Fibroblast of villous mesenchyme (primary cell): ENCODE data around the gene ASPDH. TPM values are rescaled to one million over a fixed set of nuclear protein-coding genes. Genes with fewer than 3 reads are reported as not detected.

Source experiments
- DNase-seq: peaks from one replicate; pipeline ENCODE4 v3.0.0-alpha.2; 2010; ENCODE audit warnings: low read depth
- H3K4me3 ChIP-seq: 2 replicates; pipeline ENCODE4 v1.5.1; 2011; ENCODE audit warnings: low read depth, mild to moderate bottlenecking, low read length
- total RNA-seq: library from RNA; depleted of rRNA; stranded (reverse); fragments of >200 nt; gene quantifications from 2 replicates; pipeline ENCODE4 v1.2.3, GENCODE V29; 2012
- TF ChIP-seq, protein P1 (sequence below): IDR thresholded peaks from 2 replicates; pipeline ENCODE4 v1.5.1; 2012; ENCODE audit warnings: low read depth, mild to moderate bottlenecking, low read length; ENCODE audit not compliant: insufficient read depth

ASPDH gene
- total RNA-seq, 1 donor = not detected

DNA sequence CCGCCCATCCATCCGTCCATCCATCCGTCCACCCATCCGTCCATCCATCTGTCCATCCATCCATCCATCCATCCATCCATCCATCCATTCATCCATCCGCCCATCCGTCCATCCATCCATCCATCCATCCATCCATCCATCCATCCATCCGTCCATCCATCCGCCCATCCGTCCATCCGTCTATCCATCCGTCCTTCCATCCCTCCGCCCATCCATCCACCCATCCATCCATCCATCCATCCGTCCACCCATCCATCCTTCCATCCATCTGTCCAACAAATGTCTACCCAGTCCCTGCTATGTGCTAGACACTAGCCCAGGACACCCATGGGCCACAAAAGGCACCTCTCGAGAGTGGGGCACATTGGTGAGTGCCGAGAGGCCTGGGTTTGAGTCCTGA lies 38.8 kb upstream of the ASPDH start:
- H3K4me3 ChIP-seq = no peak overlapping the region
- TF ChIP-seq, protein P1, sequence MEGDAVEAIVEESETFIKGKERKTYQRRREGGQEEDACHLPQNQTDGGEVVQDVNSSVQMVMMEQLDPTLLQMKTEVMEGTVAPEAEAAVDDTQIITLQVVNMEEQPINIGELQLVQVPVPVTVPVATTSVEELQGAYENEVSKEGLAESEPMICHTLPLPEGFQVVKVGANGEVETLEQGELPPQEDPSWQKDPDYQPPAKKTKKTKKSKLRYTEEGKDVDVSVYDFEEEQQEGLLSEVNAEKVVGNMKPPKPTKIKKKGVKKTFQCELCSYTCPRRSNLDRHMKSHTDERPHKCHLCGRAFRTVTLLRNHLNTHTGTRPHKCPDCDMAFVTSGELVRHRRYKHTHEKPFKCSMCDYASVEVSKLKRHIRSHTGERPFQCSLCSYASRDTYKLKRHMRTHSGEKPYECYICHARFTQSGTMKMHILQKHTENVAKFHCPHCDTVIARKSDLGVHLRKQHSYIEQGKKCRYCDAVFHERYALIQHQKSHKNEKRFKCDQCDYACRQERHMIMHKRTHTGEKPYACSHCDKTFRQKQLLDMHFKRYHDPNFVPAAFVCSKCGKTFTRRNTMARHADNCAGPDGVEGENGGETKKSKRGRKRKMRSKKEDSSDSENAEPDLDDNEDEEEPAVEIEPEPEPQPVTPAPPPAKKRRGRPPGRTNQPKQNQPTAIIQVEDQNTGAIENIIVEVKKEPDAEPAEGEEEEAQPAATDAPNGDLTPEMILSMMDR = no peak
- no peak for DNase-seq

DNA sequence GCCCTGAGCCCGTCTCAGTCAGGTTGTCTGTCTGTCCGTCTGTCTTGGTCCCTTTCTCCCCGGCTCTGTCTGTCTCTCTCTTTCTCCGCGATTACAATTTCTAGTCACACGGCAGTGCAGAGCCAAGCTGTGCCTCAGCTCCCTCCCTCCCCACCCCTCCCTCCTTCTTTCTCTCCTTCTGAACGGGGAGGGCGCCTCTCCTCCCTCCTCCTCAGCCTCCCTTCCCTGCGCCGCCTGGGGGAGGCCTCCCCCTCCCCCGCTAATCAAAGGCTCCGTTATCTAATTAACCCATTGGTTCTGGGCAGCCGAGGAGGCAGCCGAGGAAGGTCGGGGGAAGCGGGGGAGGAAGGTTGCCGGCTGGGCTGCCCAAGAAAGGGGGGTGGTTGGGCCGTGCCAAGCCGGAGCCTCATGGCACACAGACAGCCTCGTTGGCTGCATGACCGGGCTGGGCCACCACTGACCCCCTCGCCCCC lies 38.0 kb upstream of the ASPDH start:
- TF ChIP-seq, protein P1 = no peak
- H3K4me3 ChIP-seq = no peak overlapping the region
- DNase-seq = no peak

DNA sequence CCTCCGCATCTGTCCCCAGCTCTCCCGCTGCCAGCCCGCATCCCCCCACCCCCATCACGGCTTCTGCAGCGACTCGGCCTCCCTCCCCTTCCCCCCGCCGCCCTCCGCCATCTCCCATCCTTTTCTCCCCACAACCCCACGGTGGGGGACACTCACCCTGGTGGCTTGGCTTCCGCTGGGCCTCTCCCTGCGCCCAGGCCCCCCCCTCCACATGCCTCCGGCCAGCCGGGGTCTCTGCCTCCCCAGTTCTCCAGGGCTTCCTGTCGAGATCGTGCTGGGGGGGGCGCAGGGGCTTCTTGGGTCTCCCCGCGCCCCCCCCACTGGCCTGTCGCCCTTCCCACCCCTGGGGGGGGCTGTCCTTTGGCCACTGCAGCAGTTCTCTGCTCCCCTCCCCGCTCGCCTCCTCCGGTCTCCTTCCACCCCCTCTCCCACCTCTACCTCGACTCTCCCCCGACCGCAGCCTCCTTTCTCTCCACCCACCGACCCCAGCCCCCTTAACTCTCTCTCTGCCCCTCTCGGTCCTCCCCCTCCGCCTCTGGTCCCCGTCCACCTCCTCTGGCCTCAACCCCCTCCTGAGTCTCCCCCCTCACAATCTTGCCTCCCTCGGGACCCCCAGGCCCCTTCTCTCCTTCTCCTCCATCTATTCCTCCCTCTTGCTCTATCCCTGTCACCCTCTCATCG lies 37.5 kb upstream of the ASPDH start:
- TF ChIP-seq, protein P1 = no peak
- no peak for DNase-seq
- H3K4me3 ChIP-seq = no peak overlapping the region

DNA sequence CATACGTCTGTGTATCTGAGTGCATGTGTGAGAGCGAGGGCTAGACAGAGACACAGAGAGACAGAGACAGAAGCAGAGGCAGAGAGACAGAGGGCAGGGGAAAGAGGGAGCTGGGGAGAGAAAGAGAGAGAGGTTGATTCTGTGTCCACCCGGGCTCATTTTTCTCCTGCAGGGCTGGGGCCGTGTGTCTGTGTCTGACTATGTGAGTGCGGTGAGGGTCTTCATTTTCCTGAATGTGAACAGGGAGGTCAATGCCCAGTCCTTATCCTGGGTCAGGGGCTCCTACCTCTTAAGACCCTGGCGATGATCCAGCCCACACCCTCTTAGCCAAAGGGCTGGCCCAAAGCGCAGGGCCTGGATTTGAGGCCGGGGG lies 36.9 kb upstream of the ASPDH start:
- H3K4me3 ChIP-seq = no peak overlapping the region
- DNase-seq = no peak
- TF ChIP-seq, protein P1 = no peak

DNA sequence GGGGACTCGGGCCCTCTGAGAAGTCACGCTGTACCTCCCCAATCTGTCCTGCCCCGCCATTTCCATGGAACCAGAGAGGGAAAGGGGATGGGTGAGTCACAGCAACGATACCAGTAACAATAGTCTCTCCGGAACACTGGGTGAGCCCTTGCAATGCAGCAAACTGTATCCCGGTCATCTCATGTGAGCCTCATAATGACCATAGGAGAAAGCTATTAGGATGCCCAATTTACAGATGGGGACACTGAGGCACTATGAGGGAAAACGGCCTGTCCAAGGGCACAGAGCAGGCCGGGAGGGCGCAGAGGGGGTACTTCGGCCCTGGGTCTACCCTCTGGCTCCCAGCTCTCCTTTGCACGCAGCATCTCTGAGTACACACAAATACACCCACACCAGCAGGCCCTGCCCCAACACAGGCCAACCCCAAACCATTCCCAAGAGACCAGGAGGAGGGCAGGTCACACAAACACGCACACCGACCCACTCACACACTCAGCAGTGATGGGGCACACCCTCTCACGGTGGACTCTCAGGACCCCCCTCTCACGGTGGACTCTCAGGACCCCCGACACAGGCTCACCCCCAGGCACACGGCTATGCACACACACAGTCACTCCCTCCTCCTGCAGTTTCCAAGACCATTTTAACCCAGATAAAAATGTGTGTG lies 36.3 kb upstream of the ASPDH start:
- no peak for DNase-seq
- TF ChIP-seq, protein P1 = no peak
- H3K4me3 ChIP-seq = no peak overlapping the region

DNA sequence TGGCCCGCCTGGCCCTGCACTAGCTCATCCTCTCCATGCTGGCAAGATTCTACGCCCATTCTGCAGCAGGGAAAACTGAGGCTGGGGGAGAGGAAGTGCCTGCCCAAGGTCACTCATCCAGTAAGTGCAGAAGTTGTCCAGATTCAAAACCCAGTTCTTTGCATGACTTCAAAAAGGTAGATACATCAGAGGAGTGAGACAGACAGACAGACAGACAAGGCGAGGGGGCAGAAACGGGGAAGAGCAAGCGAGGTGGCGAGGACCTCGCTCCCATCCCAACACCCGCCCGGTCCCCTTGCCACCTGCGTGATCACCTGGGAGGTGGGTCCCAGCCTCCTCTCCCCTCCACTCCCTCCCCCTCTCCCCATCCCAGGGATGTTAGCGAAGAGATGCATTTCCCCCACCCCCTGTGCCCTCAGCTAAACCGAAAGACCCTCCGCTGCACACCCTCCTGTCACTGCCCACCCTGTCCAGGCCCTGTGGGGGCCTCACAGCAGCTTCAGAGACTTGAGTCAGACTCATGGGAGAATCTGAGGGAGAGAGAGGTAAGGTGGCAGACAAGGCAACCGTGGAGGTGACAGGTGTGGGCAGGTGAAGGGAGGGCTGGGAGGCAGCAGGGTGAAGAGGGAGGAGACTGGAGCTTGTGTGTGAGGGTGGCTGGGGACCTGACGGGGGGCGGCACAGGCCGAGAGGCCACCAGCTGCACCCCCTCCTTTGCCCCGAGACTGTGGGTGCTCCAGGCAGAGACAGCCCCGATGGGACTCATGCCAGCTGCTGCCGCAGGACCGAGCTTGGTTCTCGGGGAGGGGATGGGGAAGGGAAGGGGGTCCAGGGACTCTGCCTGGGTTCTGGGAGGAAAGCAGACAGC lies 35.6 kb upstream of the ASPDH start:
- DNase-seq = no peak
- TF ChIP-seq, protein P1 = no peak
- no peak overlapping the region for H3K4me3 ChIP-seq
